HepG2 (cell line): Measurements from ENCODE around the gene P4HA1. TPM values are rescaled to one million over a fixed set of nuclear protein-coding genes. Genes with fewer than 3 reads are reported as not detected.

Experiments used
- DRAP1 ChIP-seq: IDR thresholded peaks from 2 replicates; pipeline ENCODE4 v1.6.1; 2016; ENCODE audit warnings: missing genetic modification reagents, missing compliant biosample characterization
- JARID2 ChIP-seq: sonication (generic); formaldehyde crosslinking; IDR thresholded peaks from 2 replicates; pipeline ENCODE4 v1.8.1; 2023; ENCODE audit warnings: missing genetic modification reagents, inconsistent platforms; ENCODE audit not compliant: insufficient replicate concordance
- NCOA5 ChIP-seq: sonication (generic); formaldehyde crosslinking; IDR thresholded peaks from 2 replicates; pipeline ENCODE4 v1.4.0; 2020; ENCODE audit warnings: missing genetic modification reagents
- ONECUT2 ChIP-seq: sonication (generic); formaldehyde crosslinking; IDR thresholded peaks from 2 replicates; pipeline ENCODE4 v1.4.0; 2020; ENCODE audit warnings: missing genetic modification reagents
- REST ChIP-seq, 2 experiments: IDR thresholded peaks; 2 replicates each; pipeline ENCODE4 v1.6.1; 2011 to 2012; ENCODE audit warnings: low read length in 2 of 2, borderline replicate concordance in 1 of 2, low read depth in 1 of 2, mild to moderate bottlenecking in 1 of 2, moderate library complexity in 1 of 2
- TBX3 ChIP-seq: fragments of 450-650 bp; IDR thresholded peaks from 2 replicates; pipeline ENCODE4 v1.6.1; 2017; ENCODE audit warnings: antibody characterized with exemption, mild to moderate bottlenecking, inconsistent platforms, borderline replicate concordance
- ZBTB39 ChIP-seq: sonication (generic); formaldehyde crosslinking; IDR thresholded peaks from 2 replicates; pipeline ENCODE4 v1.5.0; 2020; ENCODE audit warnings: missing genetic modification reagents
- ZNF34 ChIP-seq: sonication (generic); formaldehyde crosslinking; IDR thresholded peaks from 2 replicates; pipeline ENCODE4 v1.4.0; 2020; ENCODE audit warnings: mild to moderate bottlenecking, missing genetic modification reagents, borderline replicate concordance
- ZNF709 ChIP-seq: sonication (generic); formaldehyde crosslinking; IDR thresholded peaks from 2 replicates; pipeline ENCODE4 v1.5.0; 2020; ENCODE audit warnings: mild to moderate bottlenecking, missing genetic modification reagents
- ZNF710 ChIP-seq: sonication (generic); formaldehyde crosslinking; IDR thresholded peaks from 2 replicates; pipeline ENCODE4 v1.5.0; 2020; ENCODE audit warnings: mild to moderate bottlenecking, missing genetic modification reagents, borderline replicate concordance
- ZNF800 ChIP-seq: sonication (generic); formaldehyde crosslinking; IDR thresholded peaks from 2 replicates; pipeline ENCODE4 v1.4.0; 2020; ENCODE audit warnings: missing genetic modification reagents
- ZSCAN5A ChIP-seq: sonication (generic); formaldehyde crosslinking; IDR thresholded peaks from 2 replicates; pipeline ENCODE4 v1.8.0; 2022; ENCODE audit warnings: mild to moderate bottlenecking, missing genetic modification reagents, borderline replicate concordance
- polyA plus RNA-seq, 8 experiments: library from polyadenylated mRNA; depleted of rRNA in 3 of 8; stranded (reverse) in 7 of 8; unstranded in 1 of 8; fragments of >200 nt; fragmentation: Illumina TruSeq in 4 of 8; extraction: Trizol in 4 of 8; gene quantifications; 2 replicates each; pipeline versions ENCODE4 v1.2.1 to v1.2.3, GENCODE V29; 2011 to 2016; ENCODE audit warnings: low read depth in 4 of 8, missing spikeins in 1 of 8, mixed read lengths in 1 of 8; ENCODE audit not compliant: insufficient read depth in 1 of 8
- total RNA-seq, 5 experiments: library from RNA; depleted of rRNA; stranded (reverse); fragments of >200 nt; fragmentation: Illumina TruSeq; extraction: Trizol; gene quantifications; 2 replicates each; pipeline ENCODE4 v1.2.3, GENCODE V29; 2016; ENCODE audit warnings: low read depth in 1 of 5

P4HA1 gene
- total and polyA plus RNA-seq, 2 of the 13 experiments (the other 11 are each of a cell fraction or from before 2014, with no cell fraction given) = 63.1 to 196 TPM

GRCh38 chr10:73096449-73097304, at the start of gene P4HA1 (continued):
- TF ChIP-seq DRAP1 (CRISPR knock-in tag) (peak; percentile 97), ZBTB39 (CRISPR knock-in tag) (no peak), ZNF709 (CRISPR knock-in tag) (peak; percentile 85; the same call in 1 of the 2 replicates), ZSCAN5A (CRISPR knock-in tag) (no peak; the same call in 1 of the 2 replicates), ZNF800 (peak; percentile 92; the same call in 1 of the 2 replicates), REST (IDR thresholded peaks at IDR 0.05; ENCODE audit: borderline replicate concordance in 1 of 2, low read depth in 1 of 2, low read length in 2 of 2) (peak in 1 of 2 experiments; percentile 81; a peak in 2 of 4 replicates), NCOA5 (CRISPR knock-in tag) (no peak), TBX3 (no peak), ONECUT2 (CRISPR knock-in tag) (no peak; the same call in 1 of the 2 replicates), ZNF34 (peak; percentile 74; the same call in 1 of the 2 replicates), JARID2 (CRISPR knock-in tag) (no peak), ZNF710 (peak; percentile 74)
